HepG2 (cell line): ENCODE data around the gene KRTAP5-2. TPM values are rescaled to one million over a fixed set of nuclear protein-coding genes. Genes with fewer than 3 reads are reported as not detected.

Source experiments
- ATAC-seq: fragments of 200-7000 bp; cut with Tn5 transposase; 3 replicates; pipeline ENCODE4 v1.9.1; 2020; ENCODE audit warnings: mild to moderate bottlenecking, moderate library complexity
- BruUV-seq: library from RNA; stranded (reverse); fragments of 400-500 nt; replicated peaks from 2 replicates; lab custom pipeline; 2021; lab: Mats Ljungman, UMichigan
- CTCF ChIA-PET: fragments of 300-600 bp; formaldehyde crosslinking; extraction: SDS; loops from one replicate; lab custom pipeline; 2021; ENCODE audit warnings: low total read pairs, inconsistent platforms, low intra/inter-chr PET ratio; lab: Yijun Ruan, JAX
- POLR2A ChIA-PET: fragments of 350-600 bp; sonication (Branson Sonifier 250); formaldehyde crosslinking; loops from one replicate; lab custom pipeline; 2020; ENCODE audit warnings: antibody characterized with exemption, inconsistent platforms; lab: Yijun Ruan, JAX
- DNase-seq: peaks from one replicate; pipeline ENCODE4 v3.0.0-alpha.2; 2015; ENCODE audit warnings: low spot score
- FAIRE-seq: peaks from 3 replicates; lab custom pipeline; 2011; peaks lifted over from hg19 to GRCh38; lab: Jason Lieb, UNC
- H2AFZ ChIP-seq: one replicate; pipeline ENCODE4 v1.6.1; 2011; ENCODE audit warnings: low read length, inconsistent platforms
- H3K27ac ChIP-seq: fragments of 300-600 bp; 3 replicates; pipeline ENCODE4 v1.8.0; 2011; ENCODE audit warnings: mixed run types, mild to moderate bottlenecking, mixed read lengths, low read length, inconsistent platforms; ENCODE audit not compliant: insufficient read depth; ENCODE audit errors: extremely low read length
- H3K27me3 ChIP-seq, 2 experiments: fragments of 200-600 bp in 1 of 2; 2 replicates in 1 of 2; 3 replicates in 1 of 2; pipeline versions ENCODE4 v1.6.0 to v1.8.0; 2011; ENCODE audit warnings: low read length in 2 of 2, mild to moderate bottlenecking in 2 of 2, moderate library complexity in 2 of 2, inconsistent platforms in 1 of 2; ENCODE audit not compliant: insufficient read depth in 2 of 2, control insufficient read depth in 1 of 2
- H3K36me3 ChIP-seq, 2 experiments: fragments of 200-600 bp in 1 of 2; replicated peaks in 1 of 2; 2 replicates in 1 of 2; 3 replicates in 1 of 2; pipeline versions ENCODE4 v1.5.1 to v1.8.0; 2011; ENCODE audit warnings: low read length in 2 of 2, inconsistent platforms in 1 of 2; ENCODE audit not compliant: insufficient read depth in 2 of 2, control insufficient read depth in 1 of 2
- H3K4me1 ChIP-seq: 2 replicates; pipeline ENCODE4 v1.5.1; 2012; ENCODE audit warnings: low read length, inconsistent platforms; ENCODE audit not compliant: insufficient read depth
- H3K4me2 ChIP-seq: 2 replicates; pipeline ENCODE4 v1.6.0; 2011; ENCODE audit warnings: low read depth, low read length, inconsistent platforms
- H3K4me3 ChIP-seq, 3 experiments: fragments of 200-600 bp in 1 of 3; sonication (generic), shearing (Covaris generic) in 1 of 3; replicated peaks in 1 of 3; 2 replicates each; pipeline ENCODE4 v1.5.1; 2011 to 2016; ENCODE audit warnings: low read length in 3 of 3, inconsistent platforms in 2 of 3, low read depth in 2 of 3, mild to moderate bottlenecking in 2 of 3, control low read depth in 1 of 3, mixed read lengths in 1 of 3; ENCODE audit not compliant: insufficient read depth in 1 of 3
- H3K79me2 ChIP-seq: one replicate; pipeline ENCODE4 v1.6.1; 2011; ENCODE audit warnings: low read length, inconsistent platforms; ENCODE audit not compliant: insufficient read depth
- H3K9ac ChIP-seq: 2 replicates; pipeline ENCODE4 v1.6.0; 2011; ENCODE audit warnings: mild to moderate bottlenecking, low read depth, low read length, inconsistent platforms; ENCODE audit not compliant: insufficient read depth
- H3K9me3 ChIP-seq: 2 replicates; pipeline ENCODE4 v1.5.1; 2012; ENCODE audit warnings: mild to moderate bottlenecking, low read length
- H4K20me1 ChIP-seq: 2 replicates; pipeline ENCODE4 v1.6.0; 2011; ENCODE audit warnings: inconsistent platforms, mild to moderate bottlenecking, low read length, moderate library complexity; ENCODE audit not compliant: insufficient read depth
- CEBPB ChIP-seq: IDR thresholded peaks from 2 replicates; pipeline ENCODE4 v1.6.1; 2011; ENCODE audit warnings: low read depth, low read length, improper control_type of control experiment, borderline replicate concordance
- GATA4 ChIP-seq: sonication (generic); IDR thresholded peaks from 2 replicates; pipeline ENCODE4 v1.6.1; 2016; ENCODE audit warnings: antibody characterized with exemption, low read depth, borderline replicate concordance
- GATAD1 ChIP-seq: IDR thresholded peaks from 2 replicates; pipeline ENCODE4 v1.6.1; 2016; ENCODE audit warnings: missing genetic modification reagents, missing compliant biosample characterization
- HDAC1 ChIP-seq: sonication (generic); formaldehyde crosslinking; IDR thresholded peaks from 2 replicates; pipeline ENCODE4 v1.5.1; 2020; ENCODE audit warnings: mild to moderate bottlenecking, missing genetic modification reagents
- HDAC2 ChIP-seq: sonication (generic); formaldehyde crosslinking; IDR thresholded peaks from 2 replicates; pipeline ENCODE4 v1.4.0; 2020; ENCODE audit warnings: missing genetic modification reagents
- THAP11 ChIP-seq: IDR thresholded peaks from 2 replicates; pipeline ENCODE4 v1.6.1; 2016; ENCODE audit warnings: missing biosample characterization, missing genetic modification reagents
- ZNF282 ChIP-seq: fragments of 450-650 bp; IDR thresholded peaks from 2 replicates; pipeline ENCODE4 v1.6.1; 2018; ENCODE audit not compliant: partially characterized antibody
- ZNF350 ChIP-seq: sonication (generic); formaldehyde crosslinking; IDR thresholded peaks from 2 replicates; pipeline ENCODE4 v1.4.0; 2020; ENCODE audit warnings: mild to moderate bottlenecking, low read depth, missing genetic modification reagents, borderline replicate concordance
- ZNF703 ChIP-seq: sonication (generic); formaldehyde crosslinking; IDR thresholded peaks from 2 replicates; pipeline ENCODE4 v1.5.1; 2020; ENCODE audit warnings: missing genetic modification reagents, mild to moderate bottlenecking, moderate library complexity, borderline replicate concordance
- ZNF777 ChIP-seq: sonication (generic); formaldehyde crosslinking; IDR thresholded peaks from 2 replicates; pipeline ENCODE4 v1.4.0; 2020; ENCODE audit warnings: missing genetic modification reagents
- ZNF891 ChIP-seq: sonication (generic); formaldehyde crosslinking; IDR thresholded peaks from 2 replicates; pipeline ENCODE4 v1.5.0; 2020; ENCODE audit warnings: mild to moderate bottlenecking, missing genetic modification reagents
- WGBS: methylation state at CpG from one replicate; pipeline ENCODE4 v1.1.6; 2017; ENCODE audit warnings: low lambda C conversion rate; 5-methylcytosine and 5-hydroxymethylcytosine counted together
- in situ Hi-C: cut with HindIII; loops from 2 replicates; pipeline ENCODE4 v1.10.0; 2017; ENCODE audit warnings: low pct_unique_long_range_greater_than_20kb; ENCODE audit not compliant: extremely low pct_ligation_motif_present
- intact Hi-C: fragments of 100-400 bp; cut with micrococcal nuclease; formaldehyde crosslinking; loops from one replicate; pipeline ENCODE4 v1.10.0; 2022; ENCODE audit not compliant: unreplicated experiment
- polyA plus RNA-seq, 8 experiments: library from polyadenylated mRNA; depleted of rRNA in 3 of 8; stranded (reverse) in 7 of 8; unstranded in 1 of 8; fragments of >200 nt; fragmentation: Illumina TruSeq in 4 of 8; extraction: Trizol in 4 of 8; gene quantifications; 2 replicates each; pipeline versions ENCODE4 v1.2.1 to v1.2.3, GENCODE V29; 2011 to 2016; ENCODE audit warnings: low read depth in 4 of 8, missing spikeins in 1 of 8, mixed read lengths in 1 of 8; ENCODE audit not compliant: insufficient read depth in 1 of 8
- total RNA-seq, 5 experiments: library from RNA; depleted of rRNA; stranded (reverse); fragments of >200 nt; fragmentation: Illumina TruSeq; extraction: Trizol; gene quantifications; 2 replicates each; pipeline ENCODE4 v1.2.3, GENCODE V29; 2016; ENCODE audit warnings: low read depth in 1 of 5
- TF ChIP-seq, protein P1 (sequence below): sonication (generic); formaldehyde crosslinking; conservative IDR thresholded peaks from 2 replicates; pipeline ENCODE4 v1.4.0; 2020; ENCODE audit warnings: mild to moderate bottlenecking, missing genetic modification reagents, moderate library complexity
- TF ChIP-seq, protein P2 (sequence below): sonication (generic); formaldehyde crosslinking; IDR thresholded peaks from 2 replicates; pipeline ENCODE4 v1.4.0; 2020; ENCODE audit warnings: missing genetic modification reagents, mild to moderate bottlenecking, borderline replicate concordance
- TF ChIP-seq, protein P3 (sequence below), 2 experiments: sonication (generic) in 1 of 2; formaldehyde crosslinking in 1 of 2; IDR thresholded peaks; 2 replicates each; pipeline versions ENCODE4 v1.4.0 to v1.6.1; 2018 to 2020; ENCODE audit warnings: missing genetic modification reagents in 2 of 2, borderline replicate concordance in 1 of 2, low read depth in 1 of 2, mild to moderate bottlenecking in 1 of 2, missing biosample characterization in 1 of 2

The KRTAP5-2 gene
- total and polyA plus RNA-seq, 2 of the 13 experiments (the other 11 are each of a cell fraction or from before 2014, with no cell fraction given), result not detected

DNA sequence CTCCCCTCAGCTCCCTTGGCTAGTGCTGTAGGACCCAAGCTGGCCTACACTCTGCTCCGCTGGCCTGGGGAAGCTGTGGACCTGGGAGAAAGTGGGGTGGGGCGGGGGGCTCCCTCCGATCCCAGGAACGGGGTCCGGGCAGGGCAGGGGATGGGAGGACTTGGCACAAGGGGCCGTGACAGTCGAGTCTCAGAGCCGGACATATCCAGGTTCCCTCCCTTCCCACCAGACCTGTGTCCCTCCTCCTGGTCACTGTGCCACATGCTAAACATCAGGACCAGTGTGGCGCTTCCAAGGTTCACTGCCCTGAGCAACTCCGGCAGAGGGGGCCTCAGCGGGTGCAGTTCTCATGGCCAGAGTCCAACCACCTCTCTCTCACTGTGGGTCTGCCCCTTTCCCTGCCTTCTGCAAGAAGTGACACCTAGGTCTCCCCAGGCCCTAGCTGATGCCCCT, 28.1 kb downstream of the KRTAP5-2 start:
- Histone ChIP-seq H3K9me3 (no peaks in the 10 kb centered on the region), H2AFZ (no peak overlapping the region), H3K27me3 (peaks cover 1 to 17% of the 10 kb centered on the region in 2 experiments; a peak in 3 of 5 replicates), H3K9ac (peak overlapping the region; percentile 84; the same call in 1 of the 2 replicates), H3K36me3 (no peaks in the 10 kb centered on the region), H3K4me3 (peak overlapping the region in 1 of 3 experiments; percentile 78; a peak in 2 of 6 replicates), H3K4me2 (peak overlapping the region; percentile 75), H4K20me1 (peaks cover 38% of the 10 kb centered on the region; the same call in 1 of the 2 replicates), H3K27ac (no peak overlapping the region), H3K4me1 (peaks cover 47% of the 10 kb centered on the region), H3K79me2 (no peaks in the 10 kb centered on the region)
- ATAC-seq, result peak; percentile 47
- ChIA-PET CTCF (no interaction called here), POLR2A (no interaction called here)
- intact Hi-C loops, result no loop called here
- no TSS peak for BruUV-seq
- 27% methylated on average over 3 of the region's 11 CpGs for WGBS
- in situ Hi-C loops, result no loop called here
- peak; percentile 30 for FAIRE-seq
- DNase-seq, result peak; percentile 25
- no peak for TF ChIP-seq ZNF350 (CRISPR knock-in tag)
- TF ChIP-seq HDAC2 (CRISPR knock-in tag), result 0 out of 2 replicates have a peak, but pooled peaks have one; percentile 57
- TF ChIP-seq ZNF703 (CRISPR knock-in tag), result no peak
- TF ChIP-seq ZNF777, result 0 out of 2 replicates have a peak, but pooled peaks have one; percentile 42
- TF ChIP-seq, protein P1, sequence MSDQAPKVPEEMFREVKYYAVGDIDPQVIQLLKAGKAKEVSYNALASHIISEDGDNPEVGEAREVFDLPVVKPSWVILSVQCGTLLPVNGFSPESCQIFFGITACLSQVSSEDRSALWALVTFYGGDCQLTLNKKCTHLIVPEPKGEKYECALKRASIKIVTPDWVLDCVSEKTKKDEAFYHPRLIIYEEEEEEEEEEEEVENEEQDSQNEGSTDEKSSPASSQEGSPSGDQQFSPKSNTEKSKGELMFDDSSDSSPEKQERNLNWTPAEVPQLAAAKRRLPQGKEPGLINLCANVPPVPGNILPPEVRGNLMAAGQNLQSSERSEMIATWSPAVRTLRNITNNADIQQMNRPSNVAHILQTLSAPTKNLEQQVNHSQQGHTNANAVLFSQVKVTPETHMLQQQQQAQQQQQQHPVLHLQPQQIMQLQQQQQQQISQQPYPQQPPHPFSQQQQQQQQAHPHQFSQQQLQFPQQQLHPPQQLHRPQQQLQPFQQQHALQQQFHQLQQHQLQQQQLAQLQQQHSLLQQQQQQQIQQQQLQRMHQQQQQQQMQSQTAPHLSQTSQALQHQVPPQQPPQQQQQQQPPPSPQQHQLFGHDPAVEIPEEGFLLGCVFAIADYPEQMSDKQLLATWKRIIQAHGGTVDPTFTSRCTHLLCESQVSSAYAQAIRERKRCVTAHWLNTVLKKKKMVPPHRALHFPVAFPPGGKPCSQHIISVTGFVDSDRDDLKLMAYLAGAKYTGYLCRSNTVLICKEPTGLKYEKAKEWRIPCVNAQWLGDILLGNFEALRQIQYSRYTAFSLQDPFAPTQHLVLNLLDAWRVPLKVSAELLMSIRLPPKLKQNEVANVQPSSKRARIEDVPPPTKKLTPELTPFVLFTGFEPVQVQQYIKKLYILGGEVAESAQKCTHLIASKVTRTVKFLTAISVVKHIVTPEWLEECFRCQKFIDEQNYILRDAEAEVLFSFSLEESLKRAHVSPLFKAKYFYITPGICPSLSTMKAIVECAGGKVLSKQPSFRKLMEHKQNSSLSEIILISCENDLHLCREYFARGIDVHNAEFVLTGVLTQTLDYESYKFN (CRISPR knock-in tag), result peak; percentile 81
- 0 out of 2 replicates have a peak, but pooled peaks have one; percentile 28 for TF ChIP-seq THAP11 (CRISPR knock-in tag)
- peak; percentile 76 for TF ChIP-seq HDAC1
- TF ChIP-seq, protein P2, sequence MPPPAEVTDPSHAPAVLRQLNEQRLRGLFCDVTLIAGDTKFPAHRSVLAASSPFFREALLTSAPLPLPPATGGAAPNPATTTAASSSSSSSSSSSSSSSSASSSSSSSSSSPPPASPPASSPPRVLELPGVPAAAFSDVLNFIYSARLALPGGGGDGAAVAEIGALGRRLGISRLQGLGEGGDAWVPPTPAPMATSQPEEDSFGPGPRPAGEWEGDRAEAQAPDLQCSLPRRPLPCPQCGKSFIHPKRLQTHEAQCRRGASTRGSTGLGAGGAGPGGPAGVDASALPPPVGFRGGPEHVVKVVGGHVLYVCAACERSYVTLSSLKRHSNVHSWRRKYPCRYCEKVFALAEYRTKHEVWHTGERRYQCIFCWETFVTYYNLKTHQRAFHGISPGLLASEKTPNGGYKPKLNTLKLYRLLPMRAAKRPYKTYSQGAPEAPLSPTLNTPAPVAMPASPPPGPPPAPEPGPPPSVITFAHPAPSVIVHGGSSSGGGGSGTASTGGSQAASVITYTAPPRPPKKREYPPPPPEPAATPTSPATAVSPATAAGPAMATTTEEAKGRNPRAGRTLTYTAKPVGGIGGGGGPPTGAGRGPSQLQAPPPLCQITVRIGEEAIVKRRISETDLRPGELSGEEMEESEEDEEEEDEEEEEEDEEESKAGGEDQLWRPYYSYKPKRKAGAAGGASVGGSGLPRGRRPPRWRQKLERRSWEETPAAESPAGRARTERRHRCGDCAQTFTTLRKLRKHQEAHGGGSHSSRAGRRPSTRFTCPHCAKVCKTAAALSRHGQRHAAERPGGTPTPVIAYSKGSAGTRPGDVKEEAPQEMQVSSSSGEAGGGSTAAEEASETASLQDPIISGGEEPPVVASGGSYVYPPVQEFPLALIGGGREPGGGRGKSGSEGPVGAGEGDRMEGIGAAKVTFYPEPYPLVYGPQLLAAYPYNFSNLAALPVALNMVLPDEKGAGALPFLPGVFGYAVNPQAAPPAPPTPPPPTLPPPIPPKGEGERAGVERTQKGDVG (CRISPR knock-in tag), result no peak
- no peak for TF ChIP-seq CEBPB
- TF ChIP-seq ZNF282, result no peak
- TF ChIP-seq GATAD1, result peak; percentile 25; the same call in 1 of the 2 replicates
- TF ChIP-seq, protein P3, sequence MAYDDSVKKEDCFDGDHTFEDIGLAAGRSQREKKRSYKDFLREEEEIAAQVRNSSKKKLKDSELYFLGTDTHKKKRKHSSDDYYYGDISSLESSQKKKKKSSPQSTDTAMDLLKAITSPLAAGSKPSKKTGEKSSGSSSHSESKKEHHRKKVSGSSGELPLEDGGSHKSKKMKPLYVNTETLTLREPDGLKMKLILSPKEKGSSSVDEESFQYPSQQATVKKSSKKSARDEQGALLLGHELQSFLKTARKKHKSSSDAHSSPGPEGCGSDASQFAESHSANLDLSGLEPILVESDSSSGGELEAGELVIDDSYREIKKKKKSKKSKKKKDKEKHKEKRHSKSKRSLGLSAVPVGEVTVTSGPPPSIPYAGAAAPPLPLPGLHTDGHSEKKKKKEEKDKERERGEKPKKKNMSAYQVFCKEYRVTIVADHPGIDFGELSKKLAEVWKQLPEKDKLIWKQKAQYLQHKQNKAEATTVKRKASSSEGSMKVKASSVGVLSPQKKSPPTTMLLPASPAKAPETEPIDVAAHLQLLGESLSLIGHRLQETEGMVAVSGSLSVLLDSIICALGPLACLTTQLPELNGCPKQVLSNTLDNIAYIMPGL (CRISPR knock-in tag; IDR thresholded peaks at IDR 0.05; ENCODE audit: borderline replicate concordance in 1 of 2, low read depth in 1 of 2), result peak in 1 of 2 experiments; percentile 49; a peak in 1 of 4 replicates
- TF ChIP-seq GATA4, result no peak
- TF ChIP-seq ZNF891 (CRISPR knock-in tag), result peak; percentile 30; the same call in 1 of the 2 replicates
